Activated T-cell treated with anti-CD3 and anti-CD28 coated beads, Interleukin-2, amount 50 U/mL, for 72 hours (primary cell): ENCODE data around the gene AFF1. TPM values are rescaled to one million over a fixed set of nuclear protein-coding genes. Genes with fewer than 3 reads are reported as not detected.
A peak's percentile ranks its signal among the peaks of the same experiment; 100 is the strongest.

Experiments used
- ATAC-seq, 2 donors: fragments of 150-1000 bp; cut with Tn5 transposase; replicated peaks in 1 of 2; 2 replicates each; pipeline ENCODE4 v1.10.0; 2021; ENCODE audit warnings: moderate library complexity in 2 of 2, mild to moderate bottlenecking in 1 of 2
- DNase-seq, 2 donors: peaks; one replicate each; pipeline ENCODE4 v3.0.0; 2021 to 2022; ENCODE audit warnings: mixed read lengths in 1 of 2
- H3K27ac Mint-ChIP-seq: one replicate; pipeline ENCODE4 v1.8.0; 2022; ENCODE audit warnings: mild to moderate bottlenecking, moderate library complexity, mixed read lengths
- H3K27me3 Mint-ChIP-seq: one replicate; pipeline ENCODE4 v1.8.0; 2022; ENCODE audit warnings: low read depth, mixed read lengths
- H3K36me3 Mint-ChIP-seq, 2 donors: one replicate each; pipeline ENCODE4 v1.8.0; 2022; ENCODE audit warnings: mixed read lengths in 2 of 2, mild to moderate bottlenecking in 1 of 2; ENCODE audit not compliant: insufficient read depth in 2 of 2
- H3K4me1 Mint-ChIP-seq: one replicate; pipeline ENCODE4 v1.8.0; 2022; ENCODE audit warnings: low read depth, mixed read lengths
- H3K4me3 Mint-ChIP-seq, 2 donors: one replicate each; pipeline ENCODE4 v1.8.0; 2022; ENCODE audit warnings: mild to moderate bottlenecking in 2 of 2, mixed read lengths in 2 of 2, moderate library complexity in 2 of 2
- H3K9me3 Mint-ChIP-seq, 2 donors: one replicate each; pipeline ENCODE4 v1.8.0; 2022; ENCODE audit warnings: mixed read lengths in 2 of 2
- total RNA-seq, 2 donors: library from RNA; stranded (reverse); gene quantifications; one replicate each; pipeline ENCODE4 v1.2.3, GENCODE V29; 2022

Gene AFF1
- total RNA-seq, result 10 to 100 TPM; 57.5 to 68.6 TPM

DNA sequence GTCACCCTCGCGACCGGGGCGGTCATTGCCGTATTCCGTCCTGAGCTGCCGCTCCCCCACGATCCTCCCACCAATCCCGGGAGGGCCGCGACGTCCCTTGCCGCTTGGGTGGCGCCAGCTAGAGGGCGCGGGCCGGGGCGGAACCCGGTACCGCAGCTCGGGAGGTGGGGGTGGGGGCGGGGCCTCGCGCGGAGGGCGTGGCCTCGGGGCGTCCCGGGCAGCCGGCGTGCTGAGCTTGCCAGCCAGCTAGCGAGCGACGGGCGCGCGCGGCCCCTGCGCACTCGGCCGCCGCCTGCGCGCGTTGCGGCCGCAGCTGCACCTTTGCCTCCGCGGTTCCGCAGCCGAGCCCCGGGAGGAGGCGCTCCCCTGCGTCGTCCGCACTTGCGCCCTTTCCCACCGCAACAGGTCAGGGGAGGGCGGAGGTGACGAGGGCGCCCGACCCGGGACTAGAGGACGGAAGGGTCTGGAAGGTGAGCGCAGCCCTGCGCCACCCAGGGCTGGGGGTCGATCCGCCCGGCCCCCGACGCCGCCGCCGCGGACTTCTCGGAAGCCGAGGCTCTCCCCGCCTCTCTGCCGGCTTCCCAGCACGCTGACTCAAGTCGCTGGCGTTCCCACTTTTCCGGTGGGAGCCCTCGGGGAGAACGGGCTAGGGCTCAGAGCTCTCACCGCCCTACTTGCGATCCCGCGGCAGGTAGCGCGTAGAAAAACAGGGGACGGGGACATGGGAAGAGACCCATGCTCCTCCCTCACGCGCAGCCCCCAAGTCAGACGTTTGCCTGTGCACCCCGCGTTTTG lies at the start of gene AFF1:
TSS of gene AFF1 (plus strand) at position 241 of the 795 bp plus-strand sequence. CDS start 13,523 bp downstream, outside the sequence.
- peaks cover 0 to 6% of the 10 kb centered on the region in 2 donors for H3K36me3 Mint-ChIP-seq
- peaks cover 60% of the 10 kb centered on the region for H3K4me1 Mint-ChIP-seq
- ATAC-seq (peak; percentile 72 to 83), DNase-seq (peak; percentile 91 to 92)
- peak within 1 kb of the TSS; percentile 95 for H3K27ac Mint-ChIP-seq
- H3K27me3 Mint-ChIP-seq, result no peaks in the 10 kb centered on the region
- H3K9me3 Mint-ChIP-seq, result no peaks in the 10 kb centered on the region
- H3K4me3 Mint-ChIP-seq, result peak within 1 kb of the TSS; percentile 93 to 99

- Mint-ChIP-seq H3K9me3 (no peaks in the 10 kb centered on the region), H3K27me3 (peaks cover 31% of the 10 kb centered on the region), H3K4me3 (peak overlapping the region; percentile 80 to 82), H3K27ac (no peak overlapping the region), H3K36me3 (peaks cover 0 to 3% of the 10 kb centered on the region in 2 donors), H3K4me1 (peaks cover 14% of the 10 kb centered on the region)
- no peak for DNase-seq
- no peak for ATAC-seq
These were observed 44.0 kb upstream of the AFF1 start for GRCh38 chr4:86890790-86891189.

- Mint-ChIP-seq H3K27me3 (peaks cover 31% of the 10 kb centered on the region), H3K36me3 (peaks cover 0 to 3% of the 10 kb centered on the region in 2 donors), H3K4me3 (peak within 1 kb of the TSS; percentile 80 to 82), H3K4me1 (peaks cover 14% of the 10 kb centered on the region), H3K9me3 (no peaks in the 10 kb centered on the region), H3K27ac (no peak within 1 kb of the TSS)
- ATAC-seq (peak; percentile 75 to 78), DNase-seq (peak; percentile 36 to 44)
These were observed 42.8 kb upstream of the AFF1 start, which contains the start of gene C4orf36 for GRCh38 chr4:86891762-86892635. Gene C4orf36, minus strand, starts transcription at chr4:86892422. Its CDS starts 902 bp downstream, at chr4:86891520.

- DNase-seq, result peak in 1 of 2 donors; percentile 5
- peak in 1 of 2 donors; percentile 37 for ATAC-seq
- Mint-ChIP-seq H3K4me1 (peaks cover 14% of the 10 kb centered on the region), H3K36me3 (peaks cover 0 to 3% of the 10 kb centered on the region in 2 donors), H3K9me3 (no peaks in the 10 kb centered on the region), H3K27me3 (peaks cover 29% of the 10 kb centered on the region), H3K4me3 (peak overlapping the region; percentile 72 to 80), H3K27ac (no peak overlapping the region)
These were observed 42.2 kb upstream of the AFF1 start for GRCh38 chr4:86892636-86892960.

DNA sequence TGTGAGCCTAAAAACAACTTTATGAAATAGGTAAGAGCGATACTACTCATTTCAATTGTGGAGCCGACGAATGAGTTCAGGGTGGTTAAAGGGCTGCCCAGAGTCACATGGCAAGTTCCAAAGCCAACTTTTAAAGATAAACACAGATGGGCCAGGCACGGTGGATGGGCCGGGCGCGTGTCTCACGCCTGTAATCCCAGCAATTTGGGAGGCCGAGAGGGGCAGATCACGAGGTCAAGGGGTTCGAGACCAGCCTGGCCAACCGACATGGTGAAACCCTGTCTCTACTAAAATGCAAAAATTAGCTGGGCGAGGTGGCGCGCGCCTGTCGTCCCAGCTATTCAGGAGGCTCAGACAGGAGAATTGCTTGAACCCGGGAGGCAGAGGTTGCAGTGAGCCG lies 41.7 kb upstream of the AFF1 start:
- ATAC-seq (no peak), DNase-seq (no peak)
- H3K27ac Mint-ChIP-seq, result no peak overlapping the region
- peaks cover 14% of the 10 kb centered on the region for H3K4me1 Mint-ChIP-seq
- H3K9me3 Mint-ChIP-seq, result no peaks in the 10 kb centered on the region
- H3K27me3 Mint-ChIP-seq, result peaks cover 24% of the 10 kb centered on the region
- peaks cover 0 to 3% of the 10 kb centered on the region in 2 donors for H3K36me3 Mint-ChIP-seq
- peak overlapping the region; percentile 72 to 80 for H3K4me3 Mint-ChIP-seq

DNA sequence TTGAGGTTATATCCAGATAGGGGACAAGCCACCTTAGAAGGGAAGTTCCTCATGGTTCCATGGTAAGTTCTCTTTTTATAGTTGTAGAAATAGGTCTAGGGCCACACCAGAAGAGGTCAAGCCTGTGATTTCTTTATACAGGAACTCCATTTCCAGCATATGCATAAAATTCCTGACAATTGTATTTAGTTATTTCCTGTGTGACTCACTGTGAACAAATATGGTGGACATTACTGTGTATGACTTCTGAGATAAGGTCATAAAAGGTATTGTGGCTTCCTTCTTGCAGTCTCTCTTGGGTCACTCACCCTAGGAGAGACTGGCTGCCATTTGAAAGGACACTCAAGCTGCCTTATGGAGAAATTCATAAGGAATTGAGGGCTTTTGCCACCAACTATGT lies 40.4 kb upstream of the AFF1 start:
- no peaks in the 10 kb centered on the region for H3K9me3 Mint-ChIP-seq
- no peak overlapping the region for H3K4me3 Mint-ChIP-seq
- no peak overlapping the region for H3K27ac Mint-ChIP-seq
- peaks cover 0 to 3% of the 10 kb centered on the region in 2 donors for H3K36me3 Mint-ChIP-seq
- H3K27me3 Mint-ChIP-seq, result peaks cover 22% of the 10 kb centered on the region
- H3K4me1 Mint-ChIP-seq, result peaks cover 14% of the 10 kb centered on the region
- DNase-seq, result no peak
- ATAC-seq, result no peak

- H3K36me3 Mint-ChIP-seq, result peaks cover 0 to 3% of the 10 kb centered on the region in 2 donors
- H3K4me1 Mint-ChIP-seq, result peaks cover 14% of the 10 kb centered on the region
- ATAC-seq (peak; percentile 39 to 46), DNase-seq (peak in 1 of 2 donors; percentile 22)
- H3K27me3 Mint-ChIP-seq, result peaks cover 16% of the 10 kb centered on the region
- no peak overlapping the region for H3K4me3 Mint-ChIP-seq
- H3K27ac Mint-ChIP-seq, result no peak overlapping the region
- no peaks in the 10 kb centered on the region for H3K9me3 Mint-ChIP-seq
These were observed 38.9 kb upstream of the AFF1 start for GRCh38 chr4:86895692-86896488.

DNA sequence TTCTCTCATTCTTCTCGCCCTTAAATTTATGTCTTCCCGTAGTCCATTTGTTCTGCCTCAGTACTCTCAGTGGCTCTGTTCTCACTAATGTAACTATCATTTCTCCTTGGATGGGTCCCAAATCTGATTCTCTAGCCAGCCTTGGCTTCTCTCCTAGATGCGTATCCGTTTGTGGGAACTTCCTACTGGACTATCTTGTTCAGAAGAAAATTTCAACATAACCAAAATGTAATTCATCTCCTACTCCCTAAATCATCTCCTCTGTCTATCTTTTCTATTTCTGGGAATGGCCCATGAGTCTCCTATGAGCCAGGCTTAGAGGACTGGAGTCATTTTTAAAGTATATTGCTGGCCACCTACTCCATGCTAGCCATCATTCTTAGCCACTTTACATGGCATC lies 38.2 kb upstream of the AFF1 start:
- ATAC-seq (no peak), DNase-seq (no peak)
- Mint-ChIP-seq H3K36me3 (peaks cover 0 to 3% of the 10 kb centered on the region in 2 donors), H3K27me3 (peaks cover 9% of the 10 kb centered on the region), H3K4me3 (no peak overlapping the region), H3K4me1 (peaks cover 8% of the 10 kb centered on the region), H3K27ac (no peak overlapping the region), H3K9me3 (no peaks in the 10 kb centered on the region)

DNA sequence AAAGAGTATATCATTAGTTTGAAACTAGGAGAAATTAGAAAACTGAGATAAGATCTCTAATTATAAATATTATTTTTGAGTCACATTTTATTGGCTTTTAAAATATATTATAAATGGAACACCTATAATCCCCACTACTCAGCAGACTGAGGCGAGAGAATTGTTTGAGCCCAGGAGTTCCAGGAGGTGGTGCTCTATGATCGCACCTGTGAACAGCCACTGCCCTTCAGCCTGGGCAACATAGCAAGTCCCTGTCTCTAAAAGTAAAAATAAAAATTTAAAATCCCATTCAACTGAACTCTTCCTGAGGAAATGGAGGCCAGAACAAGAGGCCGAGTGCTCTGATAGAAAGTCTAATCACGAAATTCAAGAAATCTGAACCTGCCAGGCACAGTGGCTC lies 36.2 kb upstream of the AFF1 start:
- Mint-ChIP-seq H3K27me3 (no peaks in the 10 kb centered on the region), H3K4me1 (no peaks in the 10 kb centered on the region), H3K36me3 (peaks cover 0 to 1% of the 10 kb centered on the region in 2 donors), H3K27ac (no peak overlapping the region), H3K4me3 (no peak overlapping the region), H3K9me3 (no peaks in the 10 kb centered on the region)
- ATAC-seq (no peak), DNase-seq (no peak)

DNA sequence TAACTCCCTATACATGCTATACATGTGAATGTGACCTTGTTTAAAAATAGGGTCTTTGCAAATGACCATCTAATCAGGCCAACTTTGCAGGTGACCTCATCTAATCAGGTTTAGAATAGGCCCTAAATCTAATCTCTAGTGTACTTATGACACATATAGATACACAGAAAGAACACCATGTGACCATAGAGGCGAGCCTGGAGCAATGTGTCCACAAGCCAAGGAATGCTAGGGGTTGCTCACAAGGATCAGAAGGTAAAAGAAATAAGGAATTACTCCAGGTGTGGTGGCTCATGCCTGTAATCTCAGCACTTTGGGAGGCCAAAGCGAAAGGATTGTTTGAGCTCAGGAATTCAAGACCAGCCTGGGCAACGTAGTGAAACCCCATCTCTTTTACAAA lies 32.9 kb upstream of the AFF1 start:
- Mint-ChIP-seq H3K27me3 (no peaks in the 10 kb centered on the region), H3K36me3 (peaks cover 0 to 1% of the 10 kb centered on the region in 2 donors), H3K9me3 (no peaks in the 10 kb centered on the region), H3K4me3 (no peak overlapping the region), H3K27ac (no peak overlapping the region), H3K4me1 (no peaks in the 10 kb centered on the region)
- ATAC-seq (no peak), DNase-seq (no peak)

- ATAC-seq (no peak), DNase-seq (no peak)
- Mint-ChIP-seq H3K36me3 (peaks cover 0 to 1% of the 10 kb centered on the region in 2 donors), H3K4me1 (peaks cover 22% of the 10 kb centered on the region), H3K27me3 (no peaks in the 10 kb centered on the region), H3K27ac (peak overlapping the region; percentile 70), H3K4me3 (peak overlapping the region in 1 of 2 donors; percentile 54), H3K9me3 (no peaks in the 10 kb centered on the region)
These were observed 26.6 kb upstream of the AFF1 start for GRCh38 chr4:86908251-86908657.

GRCh38 chr4:86909546-86910295 lies 25.1 kb upstream of the AFF1 start:
- no peaks in the 10 kb centered on the region for H3K36me3 Mint-ChIP-seq
- H3K9me3 Mint-ChIP-seq, result no peaks in the 10 kb centered on the region
- no peak overlapping the region for H3K4me3 Mint-ChIP-seq
- peaks cover 22% of the 10 kb centered on the region for H3K4me1 Mint-ChIP-seq
- no peak for ATAC-seq
- DNase-seq, result no peak
- H3K27ac Mint-ChIP-seq, result no peak overlapping the region
- H3K27me3 Mint-ChIP-seq, result no peaks in the 10 kb centered on the region
